ENCODE measurements around the gene BCL11B.

The BCL11B gene

DNA sequence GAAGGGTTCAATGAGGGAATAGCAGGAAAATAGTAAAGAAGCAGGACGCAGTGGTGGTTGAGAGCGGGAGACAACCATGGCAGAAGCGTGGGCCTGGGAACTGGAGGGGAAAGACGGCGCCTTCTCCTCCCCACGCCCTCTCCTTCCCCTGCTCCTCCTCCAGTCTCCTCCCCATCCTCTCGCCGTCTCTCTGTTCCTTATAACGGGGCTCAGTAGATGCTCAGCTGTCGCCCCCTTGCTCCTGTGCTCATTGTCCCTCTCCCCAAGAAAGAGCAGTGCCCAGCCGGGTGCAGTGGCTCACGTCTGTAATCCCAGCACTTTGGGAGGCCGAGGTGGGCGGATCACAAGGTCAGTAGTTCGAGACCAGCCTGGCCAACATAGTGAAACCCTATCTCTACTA, 142.0 kb downstream of the BCL11B start:
- DNase-seq, result no peak

DNA sequence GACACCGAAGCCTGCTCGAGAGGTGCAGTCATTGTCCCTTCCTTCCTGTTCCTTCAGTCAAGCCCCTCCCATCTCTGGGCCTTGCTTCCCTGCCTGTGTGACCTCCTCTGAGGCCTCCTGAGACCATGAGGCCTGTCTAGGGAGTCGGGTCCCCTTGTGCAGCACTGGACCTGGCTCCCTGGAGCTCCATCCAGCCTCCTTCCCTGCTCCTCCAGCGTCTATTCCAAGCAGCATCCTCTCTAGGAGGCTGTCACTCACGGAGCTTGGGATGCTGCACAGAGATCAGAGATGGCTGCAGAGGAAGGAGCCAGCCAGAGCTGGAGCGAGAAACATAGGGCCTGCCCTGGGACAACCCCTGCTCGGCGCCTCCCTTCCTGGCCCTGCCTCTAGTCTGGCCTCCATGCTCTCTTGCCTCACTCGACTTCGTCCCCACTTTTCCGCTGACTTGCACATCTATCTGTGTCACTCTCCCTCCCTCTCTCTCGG, 142.7 kb downstream of the BCL11B start:
- no peak for DNase-seq

DNA sequence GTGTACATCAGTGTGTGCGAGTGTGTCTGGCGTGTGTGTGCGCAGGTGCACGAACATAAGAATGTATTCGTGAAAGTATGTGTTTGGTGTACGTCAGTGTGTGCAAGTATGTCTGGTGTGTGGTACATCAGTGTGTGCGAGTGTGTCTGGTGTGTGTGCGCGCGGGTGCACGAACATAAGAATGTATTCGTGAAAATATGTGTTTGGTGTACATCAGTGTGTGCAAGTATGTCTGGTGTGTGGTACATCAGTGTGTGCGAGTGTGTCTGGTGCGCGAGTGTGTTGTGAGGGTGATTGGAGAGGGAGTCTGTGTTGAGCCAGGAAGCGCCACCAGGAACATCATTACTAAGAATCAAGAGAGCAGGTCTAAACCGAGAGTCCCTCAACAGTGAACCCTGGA, 143.8 kb downstream of the BCL11B start:
- DNase-seq, result no peak

DNA sequence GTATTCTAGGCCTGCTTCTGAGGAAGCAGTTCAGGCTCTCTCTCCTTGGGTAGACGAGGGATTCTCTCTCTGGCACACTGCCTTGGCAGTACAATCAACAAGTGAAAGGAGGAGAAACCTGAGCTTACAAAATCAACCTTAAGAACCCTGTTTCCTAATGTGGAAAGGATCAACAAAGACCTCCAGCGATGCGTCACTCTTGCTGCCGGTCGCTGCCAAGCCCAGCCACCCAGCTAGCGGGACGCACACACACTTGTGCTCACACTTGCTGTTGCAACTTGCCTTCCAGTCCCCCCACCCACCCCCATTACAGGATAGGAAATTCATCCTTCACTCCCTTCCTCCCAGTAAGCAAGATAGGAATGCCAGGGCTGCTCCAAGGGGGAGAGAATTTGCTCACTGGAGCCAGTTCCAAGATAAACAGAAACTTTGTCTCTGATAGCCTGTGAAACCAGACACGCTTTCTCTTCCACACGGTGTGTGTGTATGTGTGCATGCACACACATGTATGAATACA, 144.3 kb downstream of the BCL11B start:
- no peak for DNase-seq

DNA sequence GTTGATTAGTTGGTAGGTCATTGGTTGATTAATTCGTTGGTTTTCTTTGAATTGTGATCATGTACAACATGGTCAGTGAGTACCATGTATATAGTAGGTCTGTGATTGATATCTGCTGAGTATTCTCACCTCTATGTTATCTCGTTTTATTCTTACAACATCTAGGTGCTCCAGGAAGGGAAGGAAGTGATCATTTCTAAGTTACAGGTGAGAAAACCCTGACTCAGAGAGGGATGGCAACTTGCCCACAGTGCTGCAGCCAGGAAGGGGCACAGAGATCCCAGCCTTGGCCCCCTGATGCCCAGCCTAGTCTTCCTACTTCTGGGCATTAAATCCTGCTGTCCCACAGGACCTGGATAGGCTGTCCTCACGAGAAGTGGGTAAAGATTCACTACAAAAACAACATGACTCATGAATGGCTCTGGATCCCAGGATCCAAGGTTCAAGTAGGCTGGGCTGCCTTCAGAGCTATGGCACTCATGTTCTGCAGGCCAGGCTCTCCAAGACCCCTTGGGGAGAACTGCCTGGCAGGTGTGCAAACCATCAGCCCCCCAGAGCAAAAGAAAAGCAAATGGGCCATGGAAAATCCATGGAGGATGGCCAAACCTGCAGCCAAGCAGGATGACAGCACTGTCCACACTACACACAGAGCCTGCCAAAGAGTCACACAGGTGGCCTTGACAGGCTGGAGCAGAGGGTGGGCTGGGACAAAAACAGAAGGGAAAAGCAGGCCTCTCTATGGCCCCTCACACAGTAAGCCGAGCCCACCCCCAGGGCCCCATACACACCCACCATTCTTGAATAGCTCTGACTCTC, 146.2 kb downstream of the BCL11B start:
- DNase-seq, result no peak

DNA sequence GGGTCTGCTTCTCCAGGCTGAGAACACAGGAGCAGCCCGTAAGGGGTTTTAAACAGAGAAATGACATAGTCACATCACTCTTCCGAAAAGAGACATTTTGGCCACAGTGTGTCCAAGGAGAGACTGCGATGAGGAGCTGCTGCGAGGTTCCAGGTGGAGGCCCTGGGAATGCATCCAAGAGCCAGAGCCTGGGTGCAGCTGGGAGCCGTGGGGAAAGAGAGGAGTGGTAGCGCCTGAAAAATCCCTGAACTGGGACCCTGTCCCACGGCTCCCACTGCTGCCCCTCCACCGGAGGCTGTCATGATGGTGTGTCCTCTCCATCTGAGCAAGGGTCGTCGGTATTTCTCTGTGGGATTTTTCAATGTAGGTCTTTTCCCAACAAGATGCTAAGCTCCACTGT, 146.9 kb downstream of the BCL11B start:
- DNase-seq, result no peak

DNA sequence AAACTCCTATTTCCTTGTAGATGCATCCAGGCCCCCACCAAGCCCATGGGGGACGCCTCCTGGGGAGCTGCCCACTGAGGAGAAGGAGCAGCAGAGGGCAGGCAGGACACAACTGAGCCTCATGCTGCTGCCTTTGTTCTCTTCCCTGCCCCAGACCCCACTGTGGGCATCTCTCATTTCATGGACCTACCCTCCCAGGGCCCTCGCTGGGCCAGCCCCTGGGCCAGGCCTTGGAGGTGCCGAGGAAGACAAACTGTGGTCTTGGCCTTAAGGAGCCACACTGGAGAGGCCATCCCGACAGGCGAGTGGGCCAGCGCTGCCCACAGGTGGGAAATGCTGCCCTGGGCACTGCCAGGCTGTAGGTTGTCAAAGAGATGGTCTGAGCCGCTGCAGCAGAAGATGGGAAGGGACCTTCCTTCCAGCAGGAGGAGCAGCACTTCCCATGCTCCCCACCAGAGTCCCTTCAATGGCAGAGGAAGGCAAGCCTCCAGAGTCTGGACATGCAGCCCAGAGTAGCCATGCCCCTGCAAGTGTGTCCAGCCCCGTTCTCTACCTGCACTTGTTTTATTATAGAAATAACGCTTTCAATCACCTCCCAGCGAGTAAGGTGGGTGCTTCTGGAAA, 147.4 kb downstream of the BCL11B start:
- no peak for DNase-seq

DNA sequence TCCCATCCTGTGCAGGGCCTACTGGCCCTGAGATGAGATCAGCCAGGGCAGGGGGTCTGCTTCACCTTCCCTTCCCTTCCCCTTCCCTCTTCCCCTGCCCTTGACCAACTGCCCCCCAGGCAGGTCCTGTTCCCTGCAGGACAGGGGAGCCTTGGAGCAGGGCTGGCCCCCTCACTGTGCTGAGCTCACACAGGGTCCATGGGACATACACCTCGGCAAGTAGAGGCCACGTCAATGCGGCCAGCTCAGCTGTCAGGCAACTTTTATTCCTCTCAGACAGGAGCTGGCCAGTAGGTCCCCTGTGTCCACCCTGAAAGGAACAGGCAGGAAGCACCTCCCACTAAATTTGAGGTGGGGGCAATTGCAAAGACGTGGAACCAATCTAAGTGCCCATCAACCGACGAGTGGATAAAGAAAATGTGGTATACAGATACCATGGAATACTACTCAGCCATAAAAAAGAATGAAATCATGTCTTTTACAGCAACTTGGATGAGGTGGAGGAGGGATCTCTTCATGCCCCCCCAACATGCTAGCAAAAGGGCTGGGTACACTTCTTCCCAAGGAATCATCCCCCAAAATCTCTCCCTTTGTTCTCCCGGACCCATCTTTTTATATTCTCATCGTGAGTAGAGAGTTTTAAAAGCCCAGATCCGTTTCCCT, 148.7 kb downstream of the BCL11B start:
- DNase-seq, result no peak

DNA sequence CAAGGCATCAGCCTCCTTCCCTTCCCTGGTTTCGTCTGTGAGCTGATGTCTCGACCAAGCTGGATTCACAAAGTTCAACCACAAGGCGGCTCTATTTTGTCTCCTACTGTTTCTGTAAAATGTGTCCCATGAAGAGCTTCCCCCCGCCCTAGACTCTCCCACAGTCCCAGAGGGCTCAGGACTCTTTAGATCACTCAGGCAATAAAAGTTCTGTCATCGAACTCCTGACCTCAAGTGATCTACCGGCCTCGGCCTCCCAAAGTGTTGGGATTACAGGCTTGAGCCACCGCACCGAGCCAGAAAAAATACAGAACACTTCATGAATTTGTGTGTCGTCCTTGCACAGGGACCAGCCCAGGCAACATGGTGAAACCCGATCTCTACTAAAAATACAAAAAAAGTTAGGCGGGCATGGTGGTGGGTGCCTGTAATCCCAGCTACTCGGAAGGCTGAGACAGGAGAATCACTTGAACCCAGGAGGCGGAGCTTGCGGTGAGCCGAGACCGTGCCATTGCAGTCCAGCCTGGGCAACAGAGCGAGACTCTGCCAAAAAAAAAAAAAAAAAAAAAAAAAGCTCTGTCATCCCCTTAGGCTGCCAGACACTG, 149.4 kb downstream of the BCL11B start:
- DNase-seq, result no peak

DNA sequence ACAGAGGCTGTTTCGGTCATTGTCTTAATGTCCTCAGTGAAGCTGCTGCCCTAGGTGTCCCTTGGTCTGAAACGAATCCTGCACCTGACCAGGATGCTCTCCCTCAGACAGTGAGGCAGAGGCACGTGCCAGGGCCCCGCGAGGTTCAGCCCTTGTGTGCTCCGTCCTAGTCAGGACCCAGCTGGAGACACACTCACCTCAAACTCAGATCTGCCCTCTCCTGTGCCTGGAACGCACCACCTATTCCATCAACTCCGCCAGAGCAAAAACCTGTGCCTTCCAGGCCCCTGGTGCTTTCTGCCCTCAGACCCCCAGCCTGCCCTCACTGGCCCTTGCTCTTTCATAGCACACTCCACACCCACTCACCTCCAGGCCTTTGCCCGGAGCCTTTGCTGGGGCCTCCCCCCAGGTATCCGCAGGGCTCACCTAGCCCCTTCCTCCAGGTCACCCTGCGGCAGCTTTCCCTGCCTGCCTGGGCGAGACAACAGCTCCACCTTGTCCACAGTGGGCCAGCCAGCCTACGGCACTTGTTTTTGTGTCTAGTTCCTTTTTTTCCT, 150.6 kb downstream of the BCL11B start:
- no peak for DNase-seq

DNA sequence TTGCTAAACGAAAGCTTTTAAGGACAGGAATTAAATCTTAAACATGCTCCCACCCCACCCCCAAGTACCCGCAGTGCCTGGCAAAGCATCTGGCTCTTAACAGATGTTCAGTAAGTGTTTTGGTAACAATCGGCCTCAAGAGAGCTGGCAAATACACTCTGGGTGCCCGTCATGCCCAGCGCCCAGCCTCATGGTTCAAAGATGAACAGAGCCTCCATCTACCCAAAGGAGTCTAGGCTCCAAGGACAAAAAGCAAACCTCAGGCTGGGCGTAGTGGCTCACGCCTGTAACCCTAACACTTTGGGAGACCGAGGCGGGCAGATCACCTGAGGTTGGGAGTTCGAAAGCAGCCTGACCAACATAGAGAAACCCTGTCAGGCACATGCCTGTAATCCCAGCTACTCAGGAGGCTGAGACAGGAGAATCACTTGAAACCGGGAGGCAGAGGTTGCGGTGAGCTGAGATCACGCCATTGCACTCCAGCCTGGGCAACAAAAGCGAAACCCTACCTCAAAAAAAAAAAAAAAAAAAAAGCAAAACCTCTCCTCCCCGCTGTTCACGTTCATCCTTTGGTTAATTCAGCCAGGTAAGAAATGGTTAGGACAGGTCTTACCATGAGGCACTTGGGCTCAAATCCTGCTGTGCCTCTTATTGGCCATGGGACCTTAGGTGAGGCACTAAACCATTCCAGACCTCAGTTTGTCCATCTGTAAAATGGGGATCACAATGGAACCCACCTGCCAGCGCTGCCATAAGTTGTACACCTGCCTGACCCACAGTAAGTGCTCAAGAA, 151.3 kb downstream of the BCL11B start:
- DNase-seq, result no peak

DNA sequence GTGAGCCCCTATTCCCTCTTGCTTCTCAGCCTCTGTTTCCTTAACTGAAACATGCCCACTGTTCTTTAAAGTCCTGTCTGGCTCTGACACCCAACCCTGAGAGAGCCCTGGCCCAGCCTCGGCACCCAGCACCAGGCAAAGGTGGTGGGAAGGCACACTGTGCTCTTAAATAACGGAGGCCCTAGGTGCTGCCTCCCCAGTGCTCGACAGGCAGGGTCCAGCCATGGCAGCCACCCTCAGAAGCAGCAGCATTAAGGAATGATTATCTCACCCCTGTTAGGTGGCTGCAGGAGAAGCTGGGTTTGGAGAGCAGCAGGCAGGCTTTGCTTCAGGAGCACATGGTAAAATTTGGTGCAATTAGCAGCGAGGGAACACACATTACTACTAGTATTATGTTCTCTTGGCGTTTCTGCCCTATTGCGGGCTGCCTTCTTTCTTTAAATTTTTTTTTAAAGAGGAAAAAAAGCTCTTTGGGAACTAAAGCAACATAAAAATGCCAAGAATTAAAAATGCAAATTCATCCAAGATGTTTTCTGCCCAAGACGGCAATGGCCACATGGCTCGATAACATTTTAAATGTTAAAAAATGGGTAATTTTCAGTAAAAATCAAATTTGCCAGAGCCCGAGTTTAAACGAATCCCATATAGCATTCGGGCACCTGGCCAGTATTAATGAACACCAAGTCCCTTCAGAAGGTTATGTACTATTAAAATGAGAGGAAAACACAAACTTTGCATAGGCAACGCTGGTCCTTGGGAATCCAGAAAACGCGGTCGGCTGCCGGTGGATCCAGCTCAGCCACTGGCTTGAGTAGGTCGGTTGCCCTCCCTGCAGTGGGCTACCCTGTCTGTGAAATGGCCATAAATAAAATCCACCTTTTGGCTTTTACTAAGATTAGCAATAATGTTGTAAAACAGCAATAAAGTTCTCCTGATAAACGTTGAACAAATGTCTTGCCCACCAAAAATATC, 152.2 kb downstream of the BCL11B start:
- no peak for DNase-seq
